HFFc6 (cell line): ENCODE data around the gene TEKTIP1. TPM values are rescaled to one million over a fixed set of nuclear protein-coding genes. Genes with fewer than 3 reads are reported as not detected.
A peak's percentile ranks its signal among the peaks of the same experiment; 100 is the strongest.
"Not testable (repeated sequence)": the region's sequence is repeated elsewhere in the genome, so short reads cannot be mapped to it uniquely, and the experiment has no call there.

Experiments
- DNase-seq: peaks from one replicate; pipeline ENCODE4 v3.0.0-alpha.2; 2018
- H3K27ac Mint-ChIP-seq: 2 replicates; pipeline ENCODE4 v1.8.0; 2020; ENCODE audit warnings: mild to moderate bottlenecking, mixed read lengths
- H3K27me3 Mint-ChIP-seq: 2 replicates; pipeline ENCODE4 v1.8.0; 2021; ENCODE audit warnings: mild to moderate bottlenecking, moderate library complexity, mixed read lengths; ENCODE audit not compliant: insufficient read depth
- H3K36me3 Mint-ChIP-seq: 2 replicates; pipeline ENCODE4 v1.8.0; 2021; ENCODE audit warnings: low read depth, mixed read lengths
- H3K4me1 Mint-ChIP-seq: 2 replicates; pipeline ENCODE4 v1.8.0; 2020; ENCODE audit warnings: low read depth, mixed read lengths
- H3K4me3 Mint-ChIP-seq: 2 replicates; pipeline ENCODE4 v1.8.0; 2020; ENCODE audit warnings: mild to moderate bottlenecking, moderate library complexity, mixed read lengths
- H3K9me3 Mint-ChIP-seq: 2 replicates; pipeline ENCODE4 v1.8.0; 2020; ENCODE audit warnings: mild to moderate bottlenecking, mixed read lengths
- total RNA-seq, 6 experiments: library from RNA; stranded (reverse); fragmentation: NEBNext Ultra II Directional; extraction: Animal tissue kit (Norgen Biotek cat#: 25700); gene quantifications; 2 replicates in 1 of 6; 3 replicates in 5 of 6; pipeline ENCODE4 v1.2.3, GENCODE V29; 2021
- TF ChIP-seq, protein P1 (sequence below): fragments of 200-600 bp; sonication (generic); IDR thresholded peaks from 2 replicates; pipeline ENCODE4 v1.5.0; 2021; ENCODE audit warnings: antibody characterized with exemption, mild to moderate bottlenecking

TEKTIP1 gene
- total RNA-seq, 6 experiments from 2014 or later = 0.25 to 0.51 (median 0.46) TPM; not detected in 1

DNA sequence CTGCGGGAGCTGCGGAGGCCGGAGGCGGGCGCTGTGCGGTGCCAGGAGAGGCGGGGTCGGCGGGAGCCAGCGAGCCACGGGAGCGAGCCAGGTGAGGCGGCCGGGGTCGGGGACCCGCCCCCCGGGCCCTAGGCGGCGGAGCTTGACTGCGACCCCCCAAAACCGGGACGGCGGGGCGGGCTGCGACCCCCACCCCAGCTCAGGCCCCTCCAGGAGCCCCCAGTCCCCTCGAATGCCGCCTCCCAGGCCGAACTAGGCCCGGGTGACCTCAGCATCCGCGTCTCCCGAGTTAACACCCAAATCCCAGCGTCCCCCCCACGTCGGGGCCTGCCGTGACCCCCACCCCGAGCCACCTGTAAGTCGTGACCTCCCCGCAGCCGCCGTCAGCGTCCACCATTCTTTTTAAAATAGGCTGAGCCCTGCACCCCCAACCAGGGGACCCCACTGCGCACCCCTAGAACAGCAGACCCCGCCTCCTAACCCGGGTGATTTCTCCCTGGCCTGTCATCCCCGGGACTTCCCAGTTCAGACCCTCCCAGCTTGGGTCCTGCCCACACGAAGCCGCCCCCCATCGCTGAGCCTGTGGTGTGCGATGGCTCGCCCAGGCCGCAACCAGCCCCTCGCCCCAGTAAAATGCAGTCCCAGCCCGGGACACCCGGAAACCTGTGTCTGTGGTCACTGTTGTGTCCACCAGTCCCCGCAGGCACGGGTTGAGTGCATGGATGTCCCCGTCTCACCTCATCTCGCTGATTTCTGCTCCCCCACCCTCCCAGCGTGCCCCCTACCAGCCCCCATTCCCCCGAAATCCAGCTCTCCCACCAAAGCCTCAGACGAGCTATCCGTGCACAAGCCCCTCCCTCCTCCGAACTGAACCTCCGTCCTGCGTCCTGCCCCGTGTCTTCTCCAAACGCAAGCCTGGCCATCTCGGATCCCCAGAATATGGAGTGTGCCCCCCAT, 32.3 kb upstream of the TEKTIP1 start:
- Mint-ChIP-seq H3K27me3 (no peaks in the 10 kb centered on the region; the same call in 1 of the 2 replicates), H3K4me3 (peak overlapping the region; percentile 96), H3K36me3 (peaks cover 20% of the 10 kb centered on the region), H3K27ac (peak overlapping the region; percentile 87), H3K4me1 (peaks cover 40% of the 10 kb centered on the region), H3K9me3 (no peaks in the 10 kb centered on the region)
- DNase-seq = no peak
- TF ChIP-seq, protein P1, sequence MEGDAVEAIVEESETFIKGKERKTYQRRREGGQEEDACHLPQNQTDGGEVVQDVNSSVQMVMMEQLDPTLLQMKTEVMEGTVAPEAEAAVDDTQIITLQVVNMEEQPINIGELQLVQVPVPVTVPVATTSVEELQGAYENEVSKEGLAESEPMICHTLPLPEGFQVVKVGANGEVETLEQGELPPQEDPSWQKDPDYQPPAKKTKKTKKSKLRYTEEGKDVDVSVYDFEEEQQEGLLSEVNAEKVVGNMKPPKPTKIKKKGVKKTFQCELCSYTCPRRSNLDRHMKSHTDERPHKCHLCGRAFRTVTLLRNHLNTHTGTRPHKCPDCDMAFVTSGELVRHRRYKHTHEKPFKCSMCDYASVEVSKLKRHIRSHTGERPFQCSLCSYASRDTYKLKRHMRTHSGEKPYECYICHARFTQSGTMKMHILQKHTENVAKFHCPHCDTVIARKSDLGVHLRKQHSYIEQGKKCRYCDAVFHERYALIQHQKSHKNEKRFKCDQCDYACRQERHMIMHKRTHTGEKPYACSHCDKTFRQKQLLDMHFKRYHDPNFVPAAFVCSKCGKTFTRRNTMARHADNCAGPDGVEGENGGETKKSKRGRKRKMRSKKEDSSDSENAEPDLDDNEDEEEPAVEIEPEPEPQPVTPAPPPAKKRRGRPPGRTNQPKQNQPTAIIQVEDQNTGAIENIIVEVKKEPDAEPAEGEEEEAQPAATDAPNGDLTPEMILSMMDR = no peak

DNA sequence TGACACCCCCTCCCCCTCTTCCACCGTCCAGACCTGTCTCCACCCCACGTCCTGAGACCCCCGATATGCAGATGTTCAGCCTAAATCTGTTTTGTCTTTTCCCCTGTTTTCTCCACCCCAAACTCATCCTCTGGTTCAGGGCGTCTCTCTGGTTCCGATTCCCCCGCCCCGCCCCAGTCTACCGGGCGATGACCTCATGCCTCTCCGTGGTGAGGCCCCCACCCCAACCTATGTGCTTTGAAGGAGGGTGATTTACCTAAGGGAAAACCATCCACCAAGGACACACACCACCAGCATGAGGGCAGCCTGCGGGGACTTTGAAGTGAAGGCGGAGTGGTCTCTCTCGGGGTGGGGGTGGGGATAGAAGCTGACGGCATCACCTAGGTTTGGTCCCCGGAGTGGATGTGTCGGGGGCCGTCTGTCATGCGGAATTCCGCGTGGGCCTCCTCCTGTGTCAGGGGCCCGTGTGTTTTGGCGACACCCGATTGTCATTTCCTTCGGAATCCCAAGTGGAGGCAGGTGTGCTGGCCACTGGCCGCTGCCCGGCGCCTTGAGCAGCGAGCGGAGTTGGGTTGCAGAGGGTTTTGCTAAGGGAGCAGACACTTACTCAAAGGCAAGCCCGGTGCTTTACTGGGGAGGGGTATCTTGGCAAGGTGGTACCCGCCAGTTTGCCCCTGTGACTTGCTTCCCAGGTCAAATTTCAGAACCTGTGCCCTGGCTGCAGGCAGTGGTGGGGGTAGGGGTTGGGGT, 31.4 kb upstream of the TEKTIP1 start:
- Mint-ChIP-seq H3K9me3 (no peaks in the 10 kb centered on the region), H3K27me3 (no peaks in the 10 kb centered on the region; the same call in 1 of the 2 replicates), H3K4me3 (peak overlapping the region; percentile 96), H3K27ac (peak overlapping the region; percentile 87), H3K4me1 (peaks cover 40% of the 10 kb centered on the region), H3K36me3 (peaks cover 20% of the 10 kb centered on the region)
- DNase-seq = no peak
- TF ChIP-seq, protein P1 = no peak

GRCh38 chr19:3508121-3508661, 30.8 kb upstream of the TEKTIP1 start:
- Mint-ChIP-seq H3K27ac (peak overlapping the region; percentile 46), H3K4me1 (peaks cover 40% of the 10 kb centered on the region), H3K4me3 (peak overlapping the region; percentile 96), H3K36me3 (peaks cover 20% of the 10 kb centered on the region)
- not testable (repeated sequence) for DNase-seq, H3K27me3 Mint-ChIP-seq, H3K9me3 Mint-ChIP-seq

- Mint-ChIP-seq H3K36me3 (peaks cover 20% of the 10 kb centered on the region), H3K4me3 (peak overlapping the region; percentile 78), H3K9me3 (no peaks in the 10 kb centered on the region), H3K27me3 (no peaks in the 10 kb centered on the region; the same call in 1 of the 2 replicates), H3K4me1 (peaks cover 46% of the 10 kb centered on the region), H3K27ac (peak overlapping the region; percentile 88)
- no peak for DNase-seq
- TF ChIP-seq, protein P1 = no peak
Measured at GRCh38 chr19:3508771-3509535, 30.0 kb upstream of the TEKTIP1 start.

DNA sequence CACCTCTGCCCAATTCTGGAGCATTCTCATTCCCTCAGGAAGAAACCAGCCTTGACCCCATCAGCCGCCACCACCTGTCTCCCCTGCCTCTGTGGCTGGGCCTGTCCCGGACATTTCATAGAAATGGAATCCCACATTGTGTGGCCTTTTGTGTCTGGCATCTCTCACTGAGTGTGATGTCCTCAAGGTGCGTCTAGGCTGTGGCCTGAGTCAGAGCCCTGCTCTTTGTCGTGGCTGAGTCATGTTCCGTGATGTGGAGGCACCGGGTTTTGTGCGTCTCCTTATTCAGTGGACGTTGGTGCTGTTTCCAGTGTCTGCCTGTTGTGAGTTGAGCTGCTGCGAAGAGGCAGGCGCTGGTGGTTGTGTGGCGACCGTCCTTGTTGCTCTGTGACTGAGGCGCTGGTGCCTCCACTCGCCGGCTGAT, 29.4 kb upstream of the TEKTIP1 start:
- DNase-seq = peak; percentile 83
- H3K36me3 Mint-ChIP-seq = peaks cover 20% of the 10 kb centered on the region

More for the DNA sequence above, 29.4 kb upstream of the TEKTIP1 start:
- TF ChIP-seq, protein P1 = no peak
- no peaks in the 10 kb centered on the region; the same call in 1 of the 2 replicates for H3K27me3 Mint-ChIP-seq
- no peaks in the 10 kb centered on the region for H3K9me3 Mint-ChIP-seq
- peaks cover 52% of the 10 kb centered on the region for H3K4me1 Mint-ChIP-seq
- peak overlapping the region; percentile 88 for H3K27ac Mint-ChIP-seq
- H3K4me3 Mint-ChIP-seq = peak overlapping the region; percentile 78
